ENCODE results near the gene INPP4B.

INPP4B gene

DNA sequence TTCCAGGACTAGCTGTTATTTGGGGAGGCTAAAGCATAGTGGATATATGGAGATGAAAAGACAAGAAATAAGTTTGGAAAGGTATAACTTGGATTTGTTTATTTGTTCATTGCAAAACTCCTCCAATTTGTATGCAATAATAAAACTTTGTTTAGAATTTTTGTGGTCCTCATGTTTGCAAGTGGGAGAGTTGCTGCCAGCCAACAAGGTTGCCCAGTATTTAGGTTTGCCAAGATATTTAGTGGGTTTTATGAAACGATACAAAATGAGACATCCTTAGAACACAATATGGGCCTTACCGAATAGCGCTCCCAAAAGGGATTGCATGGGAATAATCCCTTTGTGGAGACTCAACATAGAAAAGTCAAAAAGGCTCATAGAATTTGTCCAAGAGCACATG is 162.1 kb downstream of the INPP4B start:
- TF ChIP-seq, protein P1, sequence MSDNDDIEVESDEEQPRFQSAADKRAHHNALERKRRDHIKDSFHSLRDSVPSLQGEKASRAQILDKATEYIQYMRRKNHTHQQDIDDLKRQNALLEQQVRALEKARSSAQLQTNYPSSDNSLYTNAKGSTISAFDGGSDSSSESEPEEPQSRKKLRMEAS (IDR thresholded peaks at IDR 0.05; ENCODE audit: low read depth, low read length): no peak
- no peak for TF ChIP-seq POLR2A (IDR thresholded peaks at IDR 0.05; ENCODE audit: extremely low read depth, insufficient read length)
- TF ChIP-seq, protein P2, sequence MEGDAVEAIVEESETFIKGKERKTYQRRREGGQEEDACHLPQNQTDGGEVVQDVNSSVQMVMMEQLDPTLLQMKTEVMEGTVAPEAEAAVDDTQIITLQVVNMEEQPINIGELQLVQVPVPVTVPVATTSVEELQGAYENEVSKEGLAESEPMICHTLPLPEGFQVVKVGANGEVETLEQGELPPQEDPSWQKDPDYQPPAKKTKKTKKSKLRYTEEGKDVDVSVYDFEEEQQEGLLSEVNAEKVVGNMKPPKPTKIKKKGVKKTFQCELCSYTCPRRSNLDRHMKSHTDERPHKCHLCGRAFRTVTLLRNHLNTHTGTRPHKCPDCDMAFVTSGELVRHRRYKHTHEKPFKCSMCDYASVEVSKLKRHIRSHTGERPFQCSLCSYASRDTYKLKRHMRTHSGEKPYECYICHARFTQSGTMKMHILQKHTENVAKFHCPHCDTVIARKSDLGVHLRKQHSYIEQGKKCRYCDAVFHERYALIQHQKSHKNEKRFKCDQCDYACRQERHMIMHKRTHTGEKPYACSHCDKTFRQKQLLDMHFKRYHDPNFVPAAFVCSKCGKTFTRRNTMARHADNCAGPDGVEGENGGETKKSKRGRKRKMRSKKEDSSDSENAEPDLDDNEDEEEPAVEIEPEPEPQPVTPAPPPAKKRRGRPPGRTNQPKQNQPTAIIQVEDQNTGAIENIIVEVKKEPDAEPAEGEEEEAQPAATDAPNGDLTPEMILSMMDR (IDR thresholded peaks at IDR 0.05; ENCODE audit: low read depth, low read length): no peak
- no peak for TF ChIP-seq MYC (IDR thresholded peaks at IDR 0.05; ENCODE audit: low read depth, low read length)
- no peak overlapping the region for H3K4me3 ChIP-seq (ENCODE audit: low read depth, low read length)
- DNase-seq (ENCODE audit: low read depth): no peak

DNA sequence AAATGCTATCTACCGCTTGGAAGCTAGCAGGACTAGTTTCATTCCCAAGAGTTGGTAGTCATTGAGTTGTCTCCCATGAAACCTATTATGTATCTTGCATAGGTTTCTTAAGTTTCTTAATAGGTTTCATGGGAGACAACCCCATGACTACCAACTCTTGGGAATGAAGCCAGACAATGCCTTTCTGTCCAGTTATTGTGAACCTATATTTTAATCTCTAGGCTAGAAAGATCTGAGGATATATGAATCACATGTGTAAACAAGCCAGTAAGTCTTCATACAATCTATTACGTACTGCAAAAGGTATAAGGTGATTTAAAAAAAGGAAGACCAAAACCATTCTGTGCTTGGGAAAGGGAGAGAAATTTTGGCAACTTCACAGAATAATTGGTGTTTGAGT is 162.6 kb downstream of the INPP4B start:
- no peak overlapping the region for H3K4me3 ChIP-seq (ENCODE audit: low read depth, low read length)
- DNase-seq (ENCODE audit: low read depth): no peak
- TF ChIP-seq, protein P1 (IDR thresholded peaks at IDR 0.05; ENCODE audit: low read depth, low read length): no peak
- TF ChIP-seq MYC (IDR thresholded peaks at IDR 0.05; ENCODE audit: low read depth, low read length) (no peak), POLR2A (IDR thresholded peaks at IDR 0.05; ENCODE audit: extremely low read depth, insufficient read length) (no peak)
- TF ChIP-seq, protein P2 (IDR thresholded peaks at IDR 0.05; ENCODE audit: low read depth, low read length): no peak

DNA sequence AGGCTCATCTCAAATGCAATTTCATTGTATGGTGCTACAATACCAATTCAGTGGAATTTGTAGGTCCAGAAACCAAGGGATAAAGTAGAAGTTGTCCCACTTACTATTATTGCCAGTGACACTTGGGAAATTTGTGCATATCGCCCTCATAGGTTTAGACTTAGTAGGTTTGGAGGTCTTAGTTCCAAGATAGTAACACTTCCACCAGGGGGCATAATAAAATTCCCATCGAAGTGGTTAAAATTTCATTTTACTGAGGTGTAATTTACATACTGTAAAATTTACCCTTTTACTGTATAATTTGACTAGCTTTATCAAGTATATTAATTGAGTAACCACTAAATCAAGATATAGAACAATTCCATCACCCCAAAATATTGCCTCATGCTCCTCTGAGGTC is 174.6 kb downstream of the INPP4B start:
- TF ChIP-seq, protein P2 (IDR thresholded peaks at IDR 0.05; ENCODE audit: low read depth, low read length): no peak
- TF ChIP-seq, protein P1 (IDR thresholded peaks at IDR 0.05; ENCODE audit: low read depth, low read length): no peak
- TF ChIP-seq MYC (IDR thresholded peaks at IDR 0.05; ENCODE audit: low read depth, low read length): no peak
- no peak for TF ChIP-seq POLR2A (IDR thresholded peaks at IDR 0.05; ENCODE audit: extremely low read depth, insufficient read length)
- DNase-seq (ENCODE audit: low read depth): no peak
- H3K4me3 ChIP-seq (ENCODE audit: low read depth, low read length): no peak overlapping the region

DNA sequence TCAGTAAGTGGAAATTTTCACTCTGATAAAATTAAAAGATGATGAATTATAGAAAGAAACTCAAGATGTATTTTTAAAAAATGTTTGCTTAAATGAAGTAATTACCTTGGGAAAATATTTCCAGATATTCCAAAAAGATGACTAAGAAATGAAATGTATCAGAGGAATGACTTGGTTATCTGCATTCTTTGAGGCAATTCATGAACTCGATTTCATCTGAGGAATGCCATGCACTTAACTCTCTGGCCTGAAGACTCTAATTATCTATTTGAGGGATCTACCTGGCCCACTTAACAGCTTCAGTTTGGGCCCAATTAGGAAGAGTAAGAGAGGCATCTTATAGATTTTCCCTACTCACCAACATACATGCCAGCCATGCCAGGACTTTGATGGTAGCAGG is 182.3 kb downstream of the INPP4B start:
- DNase-seq (ENCODE audit: low read depth): no peak
- TF ChIP-seq MYC (IDR thresholded peaks at IDR 0.05; ENCODE audit: low read depth, low read length) (no peak), POLR2A (IDR thresholded peaks at IDR 0.05; ENCODE audit: extremely low read depth, insufficient read length) (no peak)
- TF ChIP-seq, protein P1 (IDR thresholded peaks at IDR 0.05; ENCODE audit: low read depth, low read length): no peak
- TF ChIP-seq, protein P2 (IDR thresholded peaks at IDR 0.05; ENCODE audit: low read depth, low read length): no peak

DNA sequence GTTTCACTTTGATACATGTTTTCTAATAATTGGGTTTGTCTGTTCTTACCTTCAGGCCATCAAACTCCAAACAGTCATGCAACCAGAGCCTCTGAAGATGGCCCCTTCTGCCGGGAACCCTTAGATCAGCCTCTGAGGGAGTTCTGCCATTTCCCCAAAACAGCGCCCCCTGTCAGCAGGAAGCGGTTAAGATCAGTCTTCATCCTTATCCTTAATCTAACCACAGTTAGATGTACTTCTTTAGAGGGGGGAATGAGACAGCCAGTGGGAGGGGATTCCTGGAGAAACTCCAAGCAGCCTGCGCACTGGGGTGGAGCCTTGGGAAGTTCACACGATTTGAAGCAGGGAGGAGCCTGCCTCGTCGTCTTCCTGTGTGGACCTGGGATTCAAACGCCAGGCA is 185.4 kb downstream of the INPP4B start:
- peak; percentile 2 for DNase-seq (ENCODE audit: low read depth)
- H3K4me3 ChIP-seq (ENCODE audit: low read depth, low read length): no peak overlapping the region
- TF ChIP-seq MYC (IDR thresholded peaks at IDR 0.05; ENCODE audit: low read depth, low read length): no peak
- no peak for TF ChIP-seq POLR2A (IDR thresholded peaks at IDR 0.05; ENCODE audit: extremely low read depth, insufficient read length)
- TF ChIP-seq, protein P1 (IDR thresholded peaks at IDR 0.05; ENCODE audit: low read depth, low read length): no peak
- TF ChIP-seq, protein P2 (IDR thresholded peaks at IDR 0.05; ENCODE audit: low read depth, low read length): no peak

More for the DNA sequence above, 182.3 kb downstream of the INPP4B start:
- no peak overlapping the region for H3K4me3 ChIP-seq (ENCODE audit: low read depth, low read length)

Measured in NB4 (cell line).